KMS-11 (cell line): ENCODE results near the gene CPNE6.
A peak's percentile ranks its signal among the peaks of the same experiment; 100 is the strongest.
"Not testable (repeated sequence)": the region's sequence is repeated elsewhere in the genome, so short reads cannot be mapped to it uniquely, and the experiment has no call there.

ENCODE experiments used
- H2AFZ ChIP-seq: fragments of 200-600 bp; sonication (generic); 2 replicates; pipeline ENCODE4 v1.6.1; 2016; ENCODE audit warnings: antibody characterized with exemption, mixed run types, low read depth
- H3K27ac ChIP-seq: fragments of 200-600 bp; sonication (generic); 2 replicates; pipeline ENCODE4 v1.6.1; 2016; ENCODE audit warnings: mild to moderate bottlenecking, mixed run types
- H3K27me3 ChIP-seq: fragments of 200-600 bp; sonication (generic); 2 replicates; pipeline ENCODE4 v1.6.1; 2017; ENCODE audit warnings: mild to moderate bottlenecking, low read depth, mixed run types, moderate library complexity; ENCODE audit not compliant: insufficient read depth
- H3K36me3 ChIP-seq: fragments of 200-600 bp; sonication (generic); 2 replicates; pipeline ENCODE4 v1.6.1; 2017; ENCODE audit warnings: mild to moderate bottlenecking, mixed run types; ENCODE audit not compliant: insufficient read depth
- H3K4me1 ChIP-seq: fragments of 200-600 bp; sonication (generic); 2 replicates; pipeline ENCODE4 v1.6.1; 2016; ENCODE audit warnings: mild to moderate bottlenecking, low read depth, mixed run types; ENCODE audit not compliant: poor library complexity, severe bottlenecking
- H3K4me2 ChIP-seq: fragments of 200-600 bp; sonication (generic); 2 replicates; pipeline ENCODE4 v1.7.0; 2016; ENCODE audit warnings: mild to moderate bottlenecking, mixed run types
- H3K4me3 ChIP-seq: fragments of 200-600 bp; sonication (generic); IDR thresholded peaks from 2 replicates; pipeline ENCODE4 v1.6.1; 2017; ENCODE audit warnings: low read depth, low read length, mixed read lengths; ENCODE audit not compliant: insufficient read depth
- H3K79me2 ChIP-seq: fragments of 200-600 bp; sonication (generic); 2 replicates; pipeline ENCODE4 v1.6.1; 2016; ENCODE audit warnings: low read depth, mixed run types; ENCODE audit not compliant: insufficient read depth
- H3K9ac ChIP-seq: fragments of 200-600 bp; sonication (generic); 2 replicates; pipeline ENCODE4 v1.6.1; 2016; ENCODE audit warnings: mild to moderate bottlenecking, mixed run types
- H4K20me1 ChIP-seq: fragments of 200-600 bp; sonication (generic); 2 replicates; pipeline ENCODE4 v1.6.1; 2016; ENCODE audit warnings: mild to moderate bottlenecking, mixed run types; ENCODE audit not compliant: insufficient read depth
- TF ChIP-seq, protein P1 (sequence below): fragments of 200-600 bp; sonication (generic); conservative IDR thresholded peaks from 2 replicates; pipeline ENCODE4 v1.6.1; 2017; ENCODE audit warnings: low read depth, mild to moderate bottlenecking, antibody characterized with exemption, low read length, moderate library complexity, mixed read lengths

The CPNE6 gene

DNA sequence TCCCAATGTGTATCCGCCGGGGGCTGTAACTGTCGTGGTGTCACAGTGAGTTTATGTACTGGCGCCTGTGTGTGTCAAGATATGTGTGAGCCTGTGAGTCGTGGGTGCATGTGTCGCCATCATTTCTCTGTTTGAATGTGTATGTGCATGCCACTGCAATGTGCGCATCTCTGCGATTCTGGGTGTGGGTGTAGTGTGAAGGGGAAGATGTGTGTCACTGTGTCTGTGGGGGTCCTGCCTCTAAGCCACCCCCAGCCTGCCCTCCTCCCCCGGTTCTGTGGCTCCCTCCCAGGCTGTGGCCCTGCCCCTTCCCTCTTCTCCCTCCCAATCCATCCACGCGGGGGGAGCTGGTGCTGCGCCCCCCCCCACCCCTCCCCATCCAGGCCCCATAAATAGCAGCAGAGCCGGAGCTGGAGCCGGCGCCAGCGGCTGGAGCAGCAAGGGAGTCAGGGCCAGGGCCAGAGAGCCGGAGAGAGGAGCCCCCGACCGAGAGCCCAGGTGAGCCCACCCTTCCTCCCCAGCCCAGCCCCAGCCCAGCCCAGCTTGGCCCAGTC, at the start of gene CPNE6:
CPNE6 (plus strand) TSS at position 419 of the 554 bp plus-strand sequence. CDS start 1,375 bp downstream, outside the sequence.
- H3K4me1 ChIP-seq: no peaks in the 10 kb centered on the region
- H3K9ac ChIP-seq: no peak within 1 kb of the TSS
- no peak within 1 kb of the TSS for H3K27ac ChIP-seq
- H3K4me2 ChIP-seq: no peak within 1 kb of the TSS
- H4K20me1 ChIP-seq: no peaks in the 10 kb centered on the region
- no peak within 1 kb of the TSS for H2AFZ ChIP-seq
- TF ChIP-seq, protein P1, sequence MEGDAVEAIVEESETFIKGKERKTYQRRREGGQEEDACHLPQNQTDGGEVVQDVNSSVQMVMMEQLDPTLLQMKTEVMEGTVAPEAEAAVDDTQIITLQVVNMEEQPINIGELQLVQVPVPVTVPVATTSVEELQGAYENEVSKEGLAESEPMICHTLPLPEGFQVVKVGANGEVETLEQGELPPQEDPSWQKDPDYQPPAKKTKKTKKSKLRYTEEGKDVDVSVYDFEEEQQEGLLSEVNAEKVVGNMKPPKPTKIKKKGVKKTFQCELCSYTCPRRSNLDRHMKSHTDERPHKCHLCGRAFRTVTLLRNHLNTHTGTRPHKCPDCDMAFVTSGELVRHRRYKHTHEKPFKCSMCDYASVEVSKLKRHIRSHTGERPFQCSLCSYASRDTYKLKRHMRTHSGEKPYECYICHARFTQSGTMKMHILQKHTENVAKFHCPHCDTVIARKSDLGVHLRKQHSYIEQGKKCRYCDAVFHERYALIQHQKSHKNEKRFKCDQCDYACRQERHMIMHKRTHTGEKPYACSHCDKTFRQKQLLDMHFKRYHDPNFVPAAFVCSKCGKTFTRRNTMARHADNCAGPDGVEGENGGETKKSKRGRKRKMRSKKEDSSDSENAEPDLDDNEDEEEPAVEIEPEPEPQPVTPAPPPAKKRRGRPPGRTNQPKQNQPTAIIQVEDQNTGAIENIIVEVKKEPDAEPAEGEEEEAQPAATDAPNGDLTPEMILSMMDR: no peak
- H3K36me3 ChIP-seq: no peaks in the 10 kb centered on the region
- no peaks in the 10 kb centered on the region for H3K27me3 ChIP-seq
- no peaks in the 10 kb centered on the region for H3K79me2 ChIP-seq
- no peak within 1 kb of the TSS for H3K4me3 ChIP-seq

DNA sequence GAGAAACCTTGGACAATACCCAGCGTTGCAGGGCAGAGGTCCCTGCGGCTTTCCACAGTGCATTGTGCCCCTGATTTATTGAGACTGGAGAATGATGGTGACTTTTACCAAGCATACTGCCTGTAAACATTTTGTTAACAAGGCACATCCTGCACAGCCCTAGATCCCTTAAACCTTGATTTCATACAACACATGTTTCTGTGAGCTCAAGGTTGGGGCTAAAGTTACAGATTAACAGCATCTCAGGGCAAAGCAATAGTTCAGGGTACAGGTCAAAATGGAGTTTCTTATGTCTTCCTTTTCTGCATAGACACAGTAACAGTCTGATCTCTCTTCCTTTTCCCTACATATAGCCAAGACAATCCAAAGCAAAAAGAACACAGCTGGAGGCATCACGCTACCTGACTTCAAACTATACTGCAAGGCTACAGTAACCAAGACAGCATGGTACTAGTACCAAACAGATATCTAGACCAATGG, 46.4 kb upstream of the CPNE6 start:
- H4K20me1 ChIP-seq, H3K4me2 ChIP-seq, H2AFZ ChIP-seq, H3K4me1 ChIP-seq, H3K27ac ChIP-seq, H3K27me3 ChIP-seq, H3K79me2 ChIP-seq, H3K9ac ChIP-seq, H3K36me3 ChIP-seq, H3K4me3 ChIP-seq: not testable (repeated sequence)

DNA sequence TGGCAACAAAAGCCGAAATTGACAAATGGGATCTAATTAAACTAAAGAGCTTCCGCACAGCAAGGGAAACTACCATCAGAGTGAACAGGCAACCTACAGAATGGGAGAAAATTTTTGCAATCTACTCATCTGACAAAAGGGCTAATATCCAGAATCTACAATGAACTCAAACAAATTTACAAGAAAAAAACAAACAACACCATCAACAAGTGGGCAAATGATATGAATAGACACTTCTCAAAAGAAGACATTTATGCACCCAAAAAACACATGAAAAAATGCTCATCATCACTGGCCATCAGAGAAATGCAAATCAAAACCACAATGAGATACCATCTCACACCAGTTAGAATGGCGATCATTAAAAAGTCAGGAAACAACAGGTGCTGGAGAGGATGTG, 41.7 kb upstream of the CPNE6 start:
- not testable (repeated sequence) for H4K20me1 ChIP-seq, H3K4me3 ChIP-seq, H3K79me2 ChIP-seq, H2AFZ ChIP-seq, H3K9ac ChIP-seq, H3K27me3 ChIP-seq, H3K27ac ChIP-seq, H3K4me1 ChIP-seq, H3K4me2 ChIP-seq, H3K36me3 ChIP-seq

DNA sequence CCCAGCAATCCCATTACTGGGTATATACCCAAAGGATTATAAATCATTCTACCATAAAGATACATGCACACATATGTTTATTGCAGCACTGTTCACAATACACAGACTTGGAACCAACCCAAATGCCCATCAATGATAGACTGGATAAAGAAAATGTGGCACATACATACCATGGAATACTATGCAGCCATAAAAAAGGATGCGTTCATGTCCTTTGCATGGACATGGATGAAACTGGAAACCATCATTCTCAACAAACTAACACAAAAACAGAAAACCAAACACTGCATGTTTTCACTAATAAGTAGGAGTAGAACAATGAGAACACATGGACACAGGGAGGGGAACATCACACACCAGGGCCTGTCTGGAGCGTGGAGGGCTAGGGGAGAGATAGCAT, 40.0 kb upstream of the CPNE6 start:
- not testable (repeated sequence) for H3K9ac ChIP-seq, H2AFZ ChIP-seq, H3K36me3 ChIP-seq, H3K27ac ChIP-seq, H3K79me2 ChIP-seq, H3K4me1 ChIP-seq, H3K4me2 ChIP-seq, H3K27me3 ChIP-seq, H4K20me1 ChIP-seq, H3K4me3 ChIP-seq

DNA sequence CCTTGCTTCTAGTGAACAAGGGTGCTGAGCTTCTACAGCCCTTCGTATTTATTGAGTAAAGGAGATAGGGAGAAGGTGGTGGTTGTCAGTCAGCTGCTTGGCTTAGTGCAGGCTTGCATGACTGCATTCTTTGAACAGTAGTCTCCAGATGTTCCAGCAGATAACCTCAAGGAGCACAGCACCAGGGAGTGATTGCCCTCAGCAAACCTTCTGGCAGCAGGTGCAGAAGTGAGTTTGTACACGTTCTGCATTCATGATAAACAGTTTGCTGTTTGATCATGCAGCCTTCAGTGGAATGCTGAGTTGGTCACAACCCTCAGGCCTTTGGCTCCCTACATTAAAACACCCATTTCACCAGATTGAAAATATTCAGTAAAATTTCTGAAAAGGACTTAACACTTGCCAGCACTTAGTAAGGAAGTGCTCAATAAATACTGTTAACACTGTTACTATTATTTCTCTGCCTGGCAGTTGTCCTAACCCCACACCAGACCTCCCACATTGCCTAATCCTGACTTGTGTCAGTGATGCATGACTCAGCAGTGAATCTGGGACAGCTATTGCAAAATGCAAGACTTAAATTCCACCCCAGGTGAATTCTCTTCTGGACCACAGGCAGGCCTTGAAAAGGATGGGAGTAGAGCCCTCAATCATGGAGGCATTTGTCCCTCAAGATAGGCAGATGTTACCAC, 38.5 kb upstream of the CPNE6 start:
- no peaks in the 10 kb centered on the region for H3K4me1 ChIP-seq
- H3K4me2 ChIP-seq: no peak overlapping the region

DNA sequence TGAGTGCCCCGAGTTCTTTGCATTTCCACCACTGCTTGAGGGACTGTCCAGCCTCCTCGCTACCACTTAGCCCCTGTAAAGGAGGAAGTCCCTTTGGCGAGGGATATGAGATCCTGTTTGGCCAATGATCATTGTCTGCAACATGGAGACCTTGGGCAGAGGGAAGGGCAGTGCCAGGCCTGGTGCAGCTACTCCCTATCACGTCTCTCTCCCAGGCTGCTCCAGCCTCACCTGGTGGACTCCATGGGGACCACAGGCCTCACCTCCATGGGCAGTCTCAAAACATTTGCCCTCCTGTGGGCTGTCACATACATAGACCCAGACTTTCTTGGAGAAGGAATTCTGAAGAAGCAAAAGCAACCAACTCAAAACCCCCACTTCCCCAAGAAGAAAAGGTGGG, 35.6 kb upstream of the CPNE6 start:
- not testable (repeated sequence) for H3K9ac ChIP-seq, H3K4me1 ChIP-seq, H3K79me2 ChIP-seq, H3K36me3 ChIP-seq, H3K27me3 ChIP-seq, H4K20me1 ChIP-seq, H3K4me2 ChIP-seq, H3K27ac ChIP-seq, H3K4me3 ChIP-seq
- peak overlapping the region; percentile 67; the same call in 1 of the 2 replicates for H2AFZ ChIP-seq

More for the DNA sequence above, 38.5 kb upstream of the CPNE6 start:
- Histone ChIP-seq H3K27ac (no peak overlapping the region), H3K36me3 (no peaks in the 10 kb centered on the region), H3K27me3 (no peaks in the 10 kb centered on the region), H3K4me3 (no peak overlapping the region), H4K20me1 (no peaks in the 10 kb centered on the region), H3K9ac (no peak overlapping the region), H2AFZ (no peak overlapping the region), H3K79me2 (no peaks in the 10 kb centered on the region)
- TF ChIP-seq, protein P1: no peak
